ENCODE data around the gene PCGF1. TPM values are rescaled to one million over a fixed set of nuclear protein-coding genes. Genes with fewer than 3 reads are reported as not detected.

Gene PCGF1
- total RNA-seq, 1 experiment from 2014 or later, result 28.1 TPM

- H3K27ac Mint-ChIP-seq, result no peak overlapping the region
- no peak overlapping the region for H3K56ac ChIP-seq (ENCODE audit: insufficient read length, low read depth, low read length)
- H2BK15ac ChIP-seq (ENCODE audit: low read depth, low read length), result no peak overlapping the region
- no peak overlapping the region for H2AK5ac ChIP-seq (ENCODE audit: insufficient read length, low read length)
- H3K4me1 ChIP-seq (ENCODE audit: insufficient read depth, low read length), result peaks cover 3% of the 10 kb centered on the region; the same call in 1 of the 2 replicates
- no peak overlapping the region for H3K23ac ChIP-seq (ENCODE audit: insufficient read length, low read depth, low read length)
- TF ChIP-seq, protein P1, sequence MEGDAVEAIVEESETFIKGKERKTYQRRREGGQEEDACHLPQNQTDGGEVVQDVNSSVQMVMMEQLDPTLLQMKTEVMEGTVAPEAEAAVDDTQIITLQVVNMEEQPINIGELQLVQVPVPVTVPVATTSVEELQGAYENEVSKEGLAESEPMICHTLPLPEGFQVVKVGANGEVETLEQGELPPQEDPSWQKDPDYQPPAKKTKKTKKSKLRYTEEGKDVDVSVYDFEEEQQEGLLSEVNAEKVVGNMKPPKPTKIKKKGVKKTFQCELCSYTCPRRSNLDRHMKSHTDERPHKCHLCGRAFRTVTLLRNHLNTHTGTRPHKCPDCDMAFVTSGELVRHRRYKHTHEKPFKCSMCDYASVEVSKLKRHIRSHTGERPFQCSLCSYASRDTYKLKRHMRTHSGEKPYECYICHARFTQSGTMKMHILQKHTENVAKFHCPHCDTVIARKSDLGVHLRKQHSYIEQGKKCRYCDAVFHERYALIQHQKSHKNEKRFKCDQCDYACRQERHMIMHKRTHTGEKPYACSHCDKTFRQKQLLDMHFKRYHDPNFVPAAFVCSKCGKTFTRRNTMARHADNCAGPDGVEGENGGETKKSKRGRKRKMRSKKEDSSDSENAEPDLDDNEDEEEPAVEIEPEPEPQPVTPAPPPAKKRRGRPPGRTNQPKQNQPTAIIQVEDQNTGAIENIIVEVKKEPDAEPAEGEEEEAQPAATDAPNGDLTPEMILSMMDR (conservative IDR thresholded peaks at IDR 0.05), result no peak
- no peak overlapping the region for H3K4me2 ChIP-seq (ENCODE audit: insufficient read depth, insufficient read length, low read length)
- no peaks in the 10 kb centered on the region for H3K9me3 ChIP-seq (ENCODE audit: control insufficient read depth, low read depth, low read length)
- no peak overlapping the region for H4K91ac ChIP-seq (ENCODE audit: insufficient read length, low read depth, low read length)
- H2AFZ ChIP-seq (ENCODE audit: low read length), result no peak overlapping the region
- H3K79me1 ChIP-seq (ENCODE audit: insufficient read depth, low read depth, low read length, poor library complexity, severe bottlenecking), result no peaks in the 10 kb centered on the region
- H2BK12ac ChIP-seq (ENCODE audit: insufficient read length, low read depth, low read length), result no peak overlapping the region
- H3K4me3 Mint-ChIP-seq, result peak overlapping the region in 1 of 2 experiments; percentile 48; a peak in 1 of 5 replicates
- no peak overlapping the region for H3K9ac ChIP-seq (ENCODE audit: extremely low read depth, insufficient read length, low read length)
- H4K5ac ChIP-seq (ENCODE audit: insufficient read length, low read depth, low read length), result no peak overlapping the region
- H3K4me1 Mint-ChIP-seq, result peaks cover 27 to 31% of the 10 kb centered on the region in 2 experiments
- no peaks in the 10 kb centered on the region for H4K20me1 ChIP-seq (ENCODE audit: control insufficient read depth, insufficient read depth, insufficient read length)
- no peak overlapping the region for H2BK20ac ChIP-seq (ENCODE audit: low read depth, low read length, poor library complexity, severe bottlenecking)
- H4K8ac ChIP-seq (replicated peaks; ENCODE audit: insufficient read length, low read depth, low read length), result no peak overlapping the region
- H3K36me3 Mint-ChIP-seq (ENCODE audit: insufficient read depth in 1 of 3, low read depth in 3 of 3), result peaks cover 5 to 8% (median 8%) of the 10 kb centered on the region in 3 experiments
- no peak overlapping the region for H2BK5ac ChIP-seq (ENCODE audit: insufficient read length, low read length)
- no peak overlapping the region for H3T11ph ChIP-seq (ENCODE audit: low read length)
- H2BK120ac ChIP-seq (ENCODE audit: low read depth, low read length, poor library complexity, severe bottlenecking), result no peak overlapping the region
- H3K14ac ChIP-seq (ENCODE audit: insufficient read depth, low read length), result no peak overlapping the region
- H3K18ac ChIP-seq (ENCODE audit: insufficient read length, low read depth, low read length), result no peak overlapping the region
- peaks cover 6 to 11% of the 10 kb centered on the region in 2 experiments for H3K9me3 Mint-ChIP-seq
- peaks cover 85% of the 10 kb centered on the region for H3K27me3 Mint-ChIP-seq (ENCODE audit: low read depth)
- no peak overlapping the region for H3K27ac ChIP-seq (ENCODE audit: insufficient read length, low read depth, low read length)
- H3K79me2 ChIP-seq (ENCODE audit: insufficient read depth, low read length), result no peaks in the 10 kb centered on the region
- DNase-seq, result no peak
- H3K23me2 ChIP-seq (ENCODE audit: insufficient read length, low read depth, low read length, poor library complexity, severe bottlenecking), result peaks cover 23% of the 10 kb centered on the region
- WGBS (ENCODE audit: extremely low coverage, insufficient read length, low lambda C conversion rate), result no CpG with 5 or more reads among the region's 11 CpGs
- H3K27me3 ChIP-seq (ENCODE audit: insufficient read depth, low read length), result peaks cover 61% of the 10 kb centered on the region
- H3K4ac ChIP-seq (ENCODE audit: low read depth, low read length), result no peak overlapping the region
These were observed 3.9 kb upstream of the PCGF1 start for GRCh38 chr2:74511104-74511989.

Data from H9 (cell line).